Activated CD4-positive, CD25-positive, alpha-beta regulatory T cell (primary cell): ENCODE data around the gene SLC35E2B.
"Not testable (repeated sequence)": the region's sequence is repeated elsewhere in the genome, so short reads cannot be mapped to it uniquely, and the experiment has no call there.

ENCODE experiments used
- DNase-seq, 4 experiments: peaks; one replicate each; lab custom pipeline; 2025; lab: John Stamatoyannopoulos, UW

SLC35E2B gene

DNA sequence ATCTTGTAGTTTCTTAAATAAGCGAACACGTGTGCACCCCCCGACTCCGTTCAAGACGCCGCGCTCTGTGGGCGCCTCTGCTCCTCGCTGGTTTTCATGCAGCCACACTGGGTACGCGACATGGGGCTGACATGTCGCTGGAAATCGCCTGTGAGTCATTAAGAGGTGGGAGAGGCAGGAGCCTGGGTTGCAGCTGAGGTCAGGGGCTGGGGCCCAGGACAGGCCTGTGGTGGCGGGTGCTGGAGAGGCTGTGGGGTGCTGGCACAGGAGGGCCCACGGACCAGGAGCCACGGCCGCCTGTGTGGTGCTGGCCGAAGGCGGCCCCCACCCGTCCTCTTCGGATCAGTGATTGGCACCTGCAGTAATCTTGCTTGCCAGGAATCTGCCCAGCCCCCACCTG lies 17.8 kb downstream of the SLC35E2B start:
- DNase-seq: not testable (repeated sequence)

DNA sequence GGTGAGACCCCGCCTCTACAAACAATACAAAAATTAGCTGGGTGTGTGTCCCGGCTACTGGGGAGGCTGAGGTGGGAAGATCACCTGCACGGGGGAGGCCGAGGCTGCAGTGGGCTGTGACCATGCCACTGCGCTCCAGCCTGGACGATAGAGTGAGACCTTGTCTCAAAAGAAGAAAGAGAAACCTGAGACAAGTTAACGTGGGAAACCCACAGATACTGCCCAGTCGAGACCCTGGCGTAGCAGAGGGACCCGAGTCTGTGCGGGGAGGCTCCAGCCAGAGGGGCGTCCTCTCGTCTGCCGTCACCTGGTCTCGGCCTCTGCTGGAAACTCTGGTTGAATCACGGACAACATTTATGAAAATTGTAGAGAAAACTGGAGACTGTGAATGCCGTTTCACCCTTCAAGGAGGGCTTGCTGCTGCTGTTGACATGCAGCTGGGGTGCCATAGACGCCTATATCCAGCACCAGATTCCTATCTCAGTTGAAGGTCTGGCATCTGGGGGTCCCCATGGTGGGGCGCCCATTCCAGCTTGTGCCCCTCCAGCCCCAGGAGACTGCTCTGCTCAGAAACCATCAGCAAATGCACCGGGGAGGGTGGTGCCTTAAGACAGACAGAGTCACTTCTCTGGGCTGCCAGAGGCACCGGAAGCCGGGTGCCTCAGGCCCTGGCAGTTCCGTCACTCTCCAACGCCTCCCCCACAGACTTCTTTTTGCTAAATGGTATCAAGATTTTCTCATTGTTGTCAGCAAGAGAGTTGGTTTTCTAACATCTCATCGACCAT lies 20.2 kb downstream of the SLC35E2B start:
- DNase-seq: no peak

DNA sequence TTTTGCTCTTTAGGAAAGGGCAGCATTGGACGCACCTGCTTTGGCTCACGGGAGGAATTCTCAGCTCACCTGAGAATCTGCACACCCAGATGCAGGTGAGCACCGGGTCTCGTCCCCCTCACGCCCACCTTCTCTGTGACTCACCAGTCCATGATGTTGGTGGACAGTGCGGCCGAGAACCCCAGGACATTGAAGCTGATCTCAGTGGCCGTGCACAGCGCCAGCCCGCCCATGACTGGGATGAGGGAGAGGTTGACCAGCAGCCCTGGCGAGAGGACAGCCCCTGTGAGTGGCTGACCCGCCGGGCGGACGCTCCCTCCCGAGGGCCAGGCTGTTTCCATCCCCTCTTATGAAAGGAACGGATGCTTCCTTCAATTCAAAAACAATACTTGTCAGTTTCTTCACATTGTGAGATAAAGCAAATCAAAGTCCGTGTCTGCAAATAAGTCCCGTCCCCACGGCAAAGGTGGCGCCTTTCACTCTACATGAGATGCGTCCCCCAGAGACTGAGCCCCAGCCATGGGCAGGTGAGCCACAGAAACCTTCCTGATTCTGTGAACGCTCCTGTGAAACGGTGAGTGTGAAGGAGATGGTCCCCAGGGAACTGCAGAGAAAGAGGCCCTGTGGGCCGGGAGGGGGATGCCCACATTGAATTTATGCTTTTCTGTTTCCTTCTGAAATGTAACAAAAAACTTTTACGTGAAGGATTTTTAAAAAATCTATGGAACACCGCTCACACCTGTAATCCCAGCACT lies 21.1 kb downstream of the SLC35E2B start:
- DNase-seq: no peak

DNA sequence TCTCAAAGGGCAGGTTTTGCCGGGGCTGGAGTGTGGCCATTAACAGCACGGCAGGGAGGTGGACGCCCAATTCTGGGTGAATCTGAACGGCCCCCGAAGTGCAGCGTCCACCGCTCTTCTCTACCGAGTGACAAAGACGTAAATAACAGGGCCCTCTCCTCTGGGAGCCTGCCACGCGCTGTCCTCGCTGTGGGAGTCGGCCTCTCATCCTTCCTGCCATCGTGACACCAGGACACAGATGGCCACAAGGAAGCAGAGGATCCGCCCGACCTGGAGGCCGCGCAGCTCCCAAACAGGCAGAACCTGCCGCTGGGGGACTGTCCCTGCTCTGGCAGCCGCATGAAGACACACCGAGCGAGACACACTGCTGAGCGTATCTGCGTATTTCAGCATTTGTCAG lies 21.7 kb downstream of the SLC35E2B start:
- no peak for DNase-seq

DNA sequence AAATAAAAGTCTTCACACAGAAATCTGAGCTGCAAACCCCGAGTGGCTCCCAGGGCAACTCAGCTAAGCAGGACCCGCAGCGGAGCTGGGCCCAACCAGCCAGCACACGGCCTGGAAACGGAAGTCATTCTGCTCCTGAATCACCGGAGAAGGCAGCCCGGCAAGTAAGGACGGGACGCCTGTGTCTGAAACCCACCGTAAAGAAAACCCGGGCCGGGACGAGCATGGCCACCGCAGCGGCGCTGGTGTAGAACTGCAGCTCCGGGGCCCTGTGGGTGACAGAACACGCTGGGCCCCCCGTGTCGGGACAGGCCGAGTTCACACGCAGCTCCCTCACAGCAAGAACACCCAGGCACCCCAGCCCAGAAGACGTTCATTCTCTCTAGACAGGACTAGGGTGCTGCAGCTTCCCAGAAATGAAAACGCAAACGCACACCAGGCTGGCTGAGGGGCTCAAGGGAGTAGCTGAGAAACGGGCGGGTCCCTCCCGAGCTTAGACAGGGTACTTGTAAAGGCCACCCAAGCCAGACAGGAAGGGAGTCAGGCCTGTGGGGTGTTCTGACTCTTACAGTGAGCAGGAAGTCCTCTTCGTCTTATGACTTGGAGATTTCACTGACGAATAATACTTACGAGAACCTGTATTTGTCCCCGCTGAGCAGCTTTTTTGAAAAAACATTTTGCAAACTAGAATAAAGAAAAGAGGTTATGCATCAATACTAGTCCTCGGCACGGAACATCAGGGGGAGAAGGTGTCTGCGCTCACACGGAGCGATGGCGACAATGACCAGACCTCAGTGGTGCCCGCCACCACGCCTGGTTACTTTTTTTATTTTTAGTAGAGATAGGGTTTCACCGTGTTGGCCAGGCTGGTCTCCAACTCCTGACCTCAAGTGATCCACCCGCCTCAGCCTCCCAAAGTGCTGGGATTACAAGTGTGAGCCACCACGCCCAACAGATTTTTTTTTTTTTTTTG lies 22.8 kb downstream of the SLC35E2B start:
- no peak for DNase-seq

DNA sequence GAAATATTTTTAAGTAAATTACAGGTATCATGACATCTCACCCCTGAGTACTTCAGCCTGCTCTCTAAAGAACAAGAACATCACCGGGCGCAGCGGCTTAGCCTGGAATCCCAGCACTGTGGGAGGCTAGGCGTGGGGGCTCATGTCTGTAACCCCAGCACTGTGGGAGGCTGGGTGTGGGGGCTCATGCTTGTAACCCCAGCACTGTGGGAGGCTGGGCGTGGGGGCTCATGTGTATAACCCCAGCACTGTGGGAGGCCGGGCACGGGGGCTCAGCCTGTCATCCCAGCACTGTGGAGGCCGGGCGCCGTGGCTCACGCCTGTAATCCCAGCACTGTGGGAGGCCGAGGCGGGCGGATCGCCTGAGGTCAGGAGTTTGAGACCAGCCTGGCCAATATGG lies 26.1 kb downstream of the SLC35E2B start:
- DNase-seq: no peak

DNA sequence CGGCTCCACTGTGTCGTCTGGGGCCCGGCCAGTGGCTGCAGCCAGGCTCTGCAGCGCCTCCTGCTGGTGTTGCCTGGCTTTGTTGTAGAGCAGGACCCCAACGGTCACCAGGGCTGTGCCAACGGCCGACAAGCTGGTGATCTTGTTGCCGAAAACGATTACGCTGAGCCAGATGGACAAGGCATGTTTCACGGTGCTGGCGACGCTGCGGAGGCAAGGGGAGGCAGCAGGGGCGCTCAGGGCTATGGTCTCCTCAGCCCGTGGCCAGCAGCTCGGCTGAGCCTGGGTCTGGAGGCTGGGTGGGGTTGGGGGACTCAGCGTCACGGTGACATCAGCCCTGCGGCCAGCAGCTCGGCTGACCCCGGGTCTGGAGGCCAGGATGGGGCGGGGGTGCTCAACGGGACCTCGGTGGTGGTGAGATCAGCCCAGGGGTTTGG lies 26.8 kb downstream of the SLC35E2B start:
- peak in 1 of 4 experiments; percentile 18 for DNase-seq

DNA sequence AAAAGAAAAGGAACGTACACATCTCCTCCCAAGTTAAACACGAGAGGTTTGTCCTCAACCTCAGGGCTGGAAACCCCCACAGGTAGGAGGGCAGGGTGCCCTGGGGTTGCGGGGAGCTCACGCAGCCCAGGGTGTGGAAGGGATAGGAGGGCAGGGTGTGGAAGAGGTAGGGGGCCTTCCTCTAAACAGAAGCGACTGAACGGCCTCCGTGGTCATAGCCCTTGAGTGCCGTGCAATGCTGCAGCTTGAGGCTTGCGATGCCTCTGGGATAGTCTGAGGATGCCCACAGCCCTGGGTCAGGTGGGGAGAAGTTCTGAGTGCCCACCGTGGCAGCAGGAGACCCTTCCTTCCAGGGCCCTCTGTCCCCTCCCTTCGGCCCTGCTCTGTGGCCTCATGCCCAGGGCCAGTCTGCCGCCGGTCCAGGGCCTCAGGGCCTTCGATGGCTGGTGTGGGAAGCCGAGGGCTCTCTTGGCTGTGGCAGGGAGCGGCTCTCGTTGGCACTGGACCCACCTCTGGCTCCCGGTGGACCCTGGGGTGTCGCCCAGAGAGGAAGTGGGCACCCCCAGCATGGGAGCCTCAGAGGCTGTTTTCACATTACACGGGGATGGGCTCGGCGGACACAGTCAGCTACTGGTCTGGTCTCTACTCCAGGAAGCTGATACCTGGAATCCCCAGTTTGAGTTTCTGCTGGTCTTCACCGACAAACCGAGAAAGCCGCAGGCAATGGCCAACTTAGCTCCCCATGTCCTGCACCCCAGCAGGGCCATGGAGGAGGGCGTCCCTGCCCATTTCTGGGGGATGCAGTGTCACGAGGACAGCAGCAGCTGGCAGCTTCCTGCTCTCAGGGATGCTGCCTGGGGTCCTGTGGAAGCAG lies 27.4 kb downstream of the SLC35E2B start:
- DNase-seq: no peak

DNA sequence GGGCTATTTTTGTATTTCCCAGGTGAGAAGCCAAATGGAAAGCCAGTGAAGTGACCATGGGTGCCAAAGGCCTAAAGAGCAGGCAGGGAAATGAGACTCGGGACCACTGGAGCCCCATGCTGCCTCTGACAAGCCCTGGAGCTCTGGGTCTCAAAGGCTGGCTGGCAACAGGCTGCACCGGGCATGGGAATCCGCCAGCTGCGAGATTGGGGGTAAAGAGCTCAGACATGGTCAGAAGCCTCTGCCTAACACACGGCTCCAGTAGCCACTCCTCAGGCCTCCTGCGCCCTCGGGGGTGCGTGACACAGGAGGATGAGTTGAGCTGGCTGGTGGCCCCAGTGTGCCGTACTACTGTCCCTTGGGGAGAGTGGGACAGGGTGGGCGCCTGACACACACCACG lies 28.3 kb downstream of the SLC35E2B start:
- not testable (repeated sequence) for DNase-seq

DNA sequence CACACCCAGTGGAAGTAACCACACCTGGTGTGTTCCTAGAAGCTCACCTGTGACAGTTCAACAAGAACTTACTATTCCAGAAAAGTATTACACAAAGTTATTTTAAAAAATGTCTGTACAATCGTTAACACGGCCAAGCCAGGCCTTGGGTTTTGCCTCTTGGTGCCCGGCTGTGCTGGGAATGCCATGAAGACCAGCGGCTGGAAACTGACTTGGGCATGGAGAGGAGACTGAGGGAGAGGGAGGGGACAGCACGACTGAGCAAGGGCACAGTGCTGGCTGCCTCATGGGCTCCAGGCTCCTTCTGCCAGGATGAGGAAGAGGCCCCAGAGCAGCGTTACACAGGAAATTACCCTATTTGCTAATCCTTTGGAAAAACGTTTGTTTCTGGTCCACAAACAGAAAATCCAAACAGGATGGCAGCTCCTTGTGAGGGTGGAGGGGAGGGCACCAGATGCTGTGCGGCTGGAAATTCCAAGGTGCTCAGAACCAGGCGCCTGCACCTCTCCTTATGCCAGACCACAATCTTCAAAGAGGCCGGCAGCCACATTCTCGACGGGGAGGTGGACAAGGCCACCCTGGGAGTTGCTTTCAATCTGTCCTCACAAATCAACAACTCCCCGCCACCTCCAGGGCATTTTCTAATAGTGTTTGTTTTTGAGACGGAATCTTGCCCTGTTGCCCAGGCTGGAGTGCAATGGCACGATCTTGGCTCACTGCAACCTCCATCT lies 29.6 kb downstream of the SLC35E2B start:
- not testable (repeated sequence) for DNase-seq

DNA sequence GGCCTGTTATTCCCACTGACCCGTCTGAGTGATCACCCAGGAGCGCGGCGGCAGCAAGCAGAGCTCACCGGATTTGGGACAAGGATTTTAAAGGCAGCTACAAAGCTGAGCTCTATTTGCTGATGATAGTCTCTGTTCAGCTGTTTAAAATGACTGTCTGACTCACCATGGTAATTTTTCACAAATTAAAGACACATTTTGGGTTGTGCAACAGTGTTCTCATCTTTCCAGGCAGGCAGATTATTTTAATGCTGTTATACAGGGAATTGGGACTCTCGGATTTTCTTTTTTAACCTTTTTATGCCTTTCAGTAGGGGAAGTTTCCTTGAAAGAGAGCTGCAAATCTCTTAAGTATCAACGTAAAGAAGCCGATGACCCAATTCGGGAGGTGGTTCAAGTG lies 30.2 kb downstream of the SLC35E2B start:
- DNase-seq: not testable (repeated sequence)

DNA sequence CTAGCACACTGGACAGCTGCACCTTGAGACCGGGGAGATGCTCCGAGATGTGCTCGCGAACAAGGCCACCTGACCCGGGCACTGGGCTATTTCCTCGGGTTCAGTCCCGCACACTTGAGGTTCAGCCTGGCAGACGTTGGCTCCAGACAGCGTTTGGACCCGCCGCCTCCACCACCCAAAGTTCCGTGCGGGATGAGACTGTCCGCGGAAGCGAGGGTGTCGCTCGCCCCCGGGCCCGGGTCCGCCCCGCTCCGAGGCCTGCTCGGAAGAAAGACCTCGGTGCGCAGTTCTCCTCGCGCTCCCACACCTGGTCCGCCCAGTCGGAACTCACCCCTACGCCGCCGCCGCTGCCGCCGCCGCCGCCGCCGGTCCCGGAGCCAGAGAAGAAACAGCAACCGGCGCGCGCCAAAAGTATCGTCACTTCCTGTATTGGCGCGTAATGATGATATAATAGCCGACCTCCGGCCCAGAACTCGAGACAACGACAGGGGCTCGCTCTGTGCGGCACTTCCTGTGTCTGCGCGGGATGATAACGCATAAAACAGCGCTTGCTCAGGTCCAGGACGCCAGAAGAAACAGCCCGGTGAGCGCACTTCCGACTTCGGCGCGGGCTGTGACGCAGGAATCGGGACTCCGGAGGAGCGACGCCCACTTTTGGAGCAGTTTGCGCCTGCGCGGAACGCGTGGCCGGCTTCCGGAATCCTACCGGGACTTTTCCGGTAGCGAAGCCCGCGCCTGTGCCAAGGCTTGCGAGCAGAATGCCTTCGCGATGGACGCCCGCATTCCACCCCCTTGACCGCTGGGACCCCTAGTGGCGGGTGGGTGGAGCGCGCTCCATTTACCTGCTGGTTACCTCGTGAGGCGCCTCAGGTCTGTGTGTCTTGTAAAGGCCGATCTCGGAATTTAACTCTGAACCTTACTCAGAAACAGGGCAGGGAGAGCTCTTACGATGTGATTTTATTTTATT lies 33.7 kb downstream of the SLC35E2B start, which contains the start of gene CDK11B:
TSS of gene CDK11B (minus strand) at position 422 of the 967 bp plus-strand sequence. CDS start 1,519 bp downstream, outside the sequence.
- peak; percentile 97 to 99 (median 98) for DNase-seq

DNA sequence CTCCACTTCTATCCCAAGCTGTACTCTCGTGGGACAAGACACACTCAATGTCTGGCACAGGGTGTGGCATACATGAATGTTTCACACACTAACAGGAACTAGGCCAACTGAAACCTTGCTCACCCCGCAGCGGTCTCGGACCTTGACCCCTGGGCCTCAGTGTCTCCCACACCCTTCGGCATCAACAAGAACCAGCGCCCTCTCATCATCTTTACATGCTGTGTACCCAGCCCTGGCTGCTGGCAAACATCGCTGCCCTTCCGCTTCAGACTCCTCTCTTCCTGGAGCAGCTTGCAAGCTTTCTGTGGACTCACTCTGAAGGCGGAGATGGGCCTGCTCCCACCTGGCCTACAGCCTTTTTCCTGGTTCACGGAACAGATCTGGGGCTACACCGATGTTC lies 44.3 kb downstream of the SLC35E2B start:
- DNase-seq: not testable (repeated sequence)

DNA sequence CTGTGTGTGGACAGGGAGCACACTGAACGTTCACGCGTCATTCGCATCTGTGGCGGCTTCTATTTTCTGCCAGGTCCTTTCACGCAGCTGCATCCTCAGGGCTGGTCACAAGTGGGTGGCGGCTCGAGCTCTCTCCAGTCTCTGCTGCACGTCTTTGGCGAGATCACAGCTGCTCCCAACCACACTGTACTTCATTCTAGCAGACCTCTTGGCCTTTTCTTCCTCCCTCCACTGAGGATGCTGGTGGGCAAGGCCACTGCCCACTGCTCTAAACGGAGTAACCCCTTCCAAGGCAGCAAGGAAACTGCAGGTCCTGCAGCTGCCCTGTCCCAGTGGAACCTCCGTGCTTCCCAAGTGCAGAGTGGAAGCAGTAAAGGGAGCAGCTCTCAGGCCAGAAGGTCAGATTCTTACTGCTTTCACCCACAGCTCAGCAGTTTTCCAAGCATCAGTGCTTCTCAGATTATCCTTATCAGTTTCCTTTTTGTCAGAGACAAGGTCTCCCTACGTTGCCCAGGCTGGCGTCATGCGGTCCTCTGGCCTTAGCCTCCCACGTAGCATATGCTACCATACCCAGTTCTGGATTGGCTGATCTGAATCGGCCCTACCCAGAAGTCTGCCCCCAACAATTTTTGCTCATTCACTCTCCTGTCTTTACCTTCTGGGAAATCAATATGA lies 44.9 kb downstream of the SLC35E2B start:
- DNase-seq: not testable (repeated sequence)

DNA sequence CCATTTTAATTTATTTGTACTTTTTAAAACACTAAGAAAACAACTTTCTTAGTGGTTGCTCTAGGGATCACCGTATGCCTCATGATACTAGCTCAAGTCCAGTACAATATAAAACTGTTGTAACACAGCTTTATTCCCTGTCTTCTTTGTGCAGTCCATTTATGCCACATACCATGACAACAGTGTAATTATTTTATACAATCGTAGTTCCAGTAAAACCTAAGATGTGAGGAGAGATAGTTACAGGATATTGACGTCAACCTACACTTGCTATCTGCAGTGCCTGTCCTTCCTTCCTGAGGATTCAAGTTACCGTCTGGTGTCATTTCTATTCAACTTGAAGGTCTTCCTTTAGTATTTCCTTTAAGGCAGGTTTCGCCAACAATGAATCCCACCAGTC lies 46.3 kb downstream of the SLC35E2B start:
- DNase-seq: not testable (repeated sequence)

DNA sequence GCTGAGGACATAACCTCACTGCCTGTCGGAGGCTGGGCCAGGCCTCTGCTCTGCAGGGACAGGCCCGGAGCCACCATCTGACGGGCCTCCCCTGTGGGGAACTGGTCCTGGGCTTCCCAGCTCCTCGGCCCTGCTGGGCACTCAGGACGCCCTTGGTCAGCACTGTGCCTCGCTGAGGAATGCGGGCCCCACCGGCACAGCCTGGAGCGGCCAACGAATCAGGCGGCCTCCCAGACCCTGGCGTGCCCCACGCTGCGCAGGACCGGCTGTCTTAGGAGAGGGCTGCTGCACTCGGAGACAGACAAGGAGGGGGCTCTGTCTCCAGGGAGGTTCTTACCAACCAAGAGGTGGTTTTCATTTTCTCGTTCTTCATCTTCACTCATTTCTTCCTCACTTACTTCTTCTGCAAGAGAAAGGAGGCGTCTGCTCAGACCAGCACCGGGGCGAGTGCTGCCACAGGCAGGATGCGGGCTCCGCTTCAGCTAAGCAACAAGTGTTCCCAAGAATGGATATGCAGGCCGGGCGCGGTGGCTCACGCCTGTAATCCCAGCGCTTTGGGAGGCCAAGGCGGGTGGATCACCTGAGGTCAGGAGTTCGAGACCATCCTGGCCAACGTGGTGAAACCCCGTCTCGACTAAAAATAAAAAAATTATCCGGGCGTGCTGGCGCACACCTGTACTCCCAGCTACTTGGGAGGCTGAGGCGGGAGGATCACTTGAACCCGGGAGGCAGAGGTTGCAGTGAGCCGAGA lies 51.7 kb downstream of the SLC35E2B start:
- not testable (repeated sequence) for DNase-seq

DNA sequence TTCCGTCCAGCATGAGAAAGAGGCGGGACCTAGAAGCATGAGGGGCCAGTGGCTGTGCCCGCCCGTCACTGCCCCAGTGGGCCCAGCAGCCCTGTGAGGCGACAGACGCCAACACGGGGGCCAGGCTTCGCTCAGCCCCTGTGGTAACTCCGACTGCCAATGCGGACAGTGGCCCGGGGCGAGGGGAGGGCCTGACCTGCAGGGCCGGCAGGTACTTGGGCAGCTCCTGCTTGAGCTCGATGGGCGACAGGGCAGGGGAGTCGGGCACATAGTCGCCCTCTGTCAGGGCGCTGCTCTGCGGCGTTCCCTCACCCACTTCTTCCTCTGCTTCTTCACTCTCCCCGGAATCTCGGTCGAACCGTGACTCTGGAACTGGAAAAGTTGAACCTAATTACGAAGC lies 52.5 kb downstream of the SLC35E2B start:
- not testable (repeated sequence) for DNase-seq

DNA sequence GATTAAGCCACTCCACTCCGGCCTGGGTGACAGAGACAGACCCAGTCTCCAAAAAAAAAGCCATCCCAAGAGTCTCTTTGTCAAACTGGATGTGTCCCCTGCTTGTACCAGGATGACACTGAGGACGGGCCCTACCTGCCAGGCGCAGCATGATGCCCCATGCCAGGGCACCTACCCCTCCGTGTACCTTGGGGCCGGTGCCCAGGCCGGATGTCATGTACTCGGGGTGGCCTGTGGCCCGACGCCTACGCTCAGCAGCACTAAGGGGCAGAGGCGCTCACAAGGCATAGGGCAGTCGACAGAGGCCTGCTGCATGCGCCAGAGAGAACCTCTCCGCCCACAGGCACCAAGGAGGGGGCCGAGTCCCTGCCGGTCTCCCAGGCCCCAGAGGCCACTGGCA lies 53.2 kb downstream of the SLC35E2B start:
- not testable (repeated sequence) for DNase-seq
